Measurements from ENCODE around the gene GJB3.

DNA sequence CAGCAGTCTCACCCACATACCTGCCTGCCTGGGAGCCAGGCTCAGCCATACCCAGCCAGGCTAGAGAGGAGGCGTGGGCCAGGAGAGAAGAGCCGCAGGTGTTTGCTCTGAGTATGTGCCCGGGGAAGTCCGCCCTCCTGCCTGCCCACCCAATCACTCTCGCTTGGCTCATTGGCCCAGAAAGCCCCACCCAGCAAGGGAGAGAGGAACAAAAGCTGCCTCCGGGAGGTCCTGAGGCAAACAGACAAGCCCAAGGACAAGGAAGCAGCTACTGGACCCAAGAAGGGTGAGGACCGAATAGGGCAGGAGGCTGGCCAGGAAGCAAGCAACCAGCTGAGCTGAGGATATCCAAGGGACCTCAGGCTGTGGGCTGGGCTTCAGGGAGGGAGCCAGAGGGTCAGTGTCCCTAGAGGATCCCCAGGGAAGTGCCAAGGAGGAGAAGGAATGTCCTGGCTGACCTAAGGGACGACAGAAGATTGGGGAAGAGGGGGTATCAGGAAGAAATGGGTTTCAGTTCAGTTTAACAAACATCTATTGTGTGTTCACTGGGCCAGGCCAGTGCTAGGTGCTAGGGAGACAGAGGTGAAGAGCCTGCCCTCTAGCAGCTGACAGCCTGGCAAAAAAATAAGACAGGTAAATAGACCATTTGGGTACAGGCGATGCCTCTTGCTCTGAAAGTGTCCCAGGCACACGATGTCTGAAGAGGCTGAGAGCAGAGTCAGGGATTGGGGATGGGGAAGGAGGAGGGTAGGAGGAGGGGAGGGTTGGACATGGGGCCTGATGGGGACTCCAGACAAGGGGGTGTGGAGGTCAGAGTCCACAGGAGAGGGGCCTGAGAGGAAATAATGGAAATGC, 21.3 kb upstream of the GJB3 start, which contains the start of gene GJB4:
- TF ChIP-seq, protein P1, sequence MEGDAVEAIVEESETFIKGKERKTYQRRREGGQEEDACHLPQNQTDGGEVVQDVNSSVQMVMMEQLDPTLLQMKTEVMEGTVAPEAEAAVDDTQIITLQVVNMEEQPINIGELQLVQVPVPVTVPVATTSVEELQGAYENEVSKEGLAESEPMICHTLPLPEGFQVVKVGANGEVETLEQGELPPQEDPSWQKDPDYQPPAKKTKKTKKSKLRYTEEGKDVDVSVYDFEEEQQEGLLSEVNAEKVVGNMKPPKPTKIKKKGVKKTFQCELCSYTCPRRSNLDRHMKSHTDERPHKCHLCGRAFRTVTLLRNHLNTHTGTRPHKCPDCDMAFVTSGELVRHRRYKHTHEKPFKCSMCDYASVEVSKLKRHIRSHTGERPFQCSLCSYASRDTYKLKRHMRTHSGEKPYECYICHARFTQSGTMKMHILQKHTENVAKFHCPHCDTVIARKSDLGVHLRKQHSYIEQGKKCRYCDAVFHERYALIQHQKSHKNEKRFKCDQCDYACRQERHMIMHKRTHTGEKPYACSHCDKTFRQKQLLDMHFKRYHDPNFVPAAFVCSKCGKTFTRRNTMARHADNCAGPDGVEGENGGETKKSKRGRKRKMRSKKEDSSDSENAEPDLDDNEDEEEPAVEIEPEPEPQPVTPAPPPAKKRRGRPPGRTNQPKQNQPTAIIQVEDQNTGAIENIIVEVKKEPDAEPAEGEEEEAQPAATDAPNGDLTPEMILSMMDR (IDR thresholded peaks at IDR 0.05) = no peak
- TF ChIP-seq EP300 (IDR thresholded peaks at IDR 0.05) = no peak
- TF ChIP-seq POLR2A (IDR thresholded peaks at IDR 0.05) = no peak
